HG02678 (cell line): Measurements from ENCODE around the gene ILK.

Experiments
- ATAC-seq: cut with Tn5 transposase; IDR thresholded peaks from one replicate; pipeline ENCODE4 v1.9.1; 2021; ENCODE audit warnings: mild to moderate bottlenecking, moderate library complexity; ENCODE audit not compliant: unreplicated experiment

The ILK gene

DNA sequence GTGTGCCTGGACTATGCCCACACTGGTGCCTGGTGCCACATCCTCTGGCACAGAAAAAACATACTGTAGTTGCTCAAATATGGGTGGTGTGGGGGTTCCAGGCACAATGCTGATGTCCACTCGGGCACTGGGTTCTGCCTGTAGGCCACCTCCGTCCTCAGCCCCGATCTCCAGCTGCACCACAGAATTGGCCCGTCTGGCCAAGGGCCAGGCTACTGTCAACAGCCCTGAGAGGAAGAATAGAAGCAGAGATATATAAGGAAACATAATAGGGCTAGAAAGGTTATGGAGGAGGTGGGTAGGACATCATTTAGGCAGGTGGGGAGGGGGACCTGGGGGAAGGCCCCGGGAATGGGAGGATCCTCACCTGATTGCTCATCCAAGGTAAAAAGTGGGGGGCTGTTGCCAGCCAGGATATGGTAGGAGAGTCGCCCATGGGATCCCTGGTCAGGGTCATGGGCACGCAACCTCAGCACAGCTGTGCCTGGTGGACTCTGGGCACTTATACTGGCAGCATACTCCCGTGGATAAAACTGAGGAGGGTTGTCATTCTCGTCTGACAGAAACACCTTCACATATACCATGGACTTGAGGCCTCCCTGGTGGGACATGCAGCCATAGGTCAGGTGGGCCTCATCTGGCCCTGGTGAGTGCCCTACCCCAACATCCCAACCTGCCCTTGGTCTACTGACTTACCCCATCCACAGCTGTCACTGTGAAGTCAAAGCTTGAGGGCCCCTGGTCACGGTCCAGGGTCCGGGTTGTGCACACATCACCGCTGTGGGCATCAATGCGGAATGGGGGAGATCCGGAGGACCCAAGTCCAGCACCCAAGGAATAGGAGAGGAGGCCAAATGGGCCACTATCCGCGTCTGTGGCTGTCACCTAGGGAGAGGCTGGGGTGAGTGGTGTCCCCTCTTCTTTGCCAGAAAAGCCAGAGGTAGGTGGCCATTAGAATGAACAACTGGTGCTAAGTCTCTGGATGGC is 30.1 kb downstream of the ILK start:
- no peak for ATAC-seq

DNA sequence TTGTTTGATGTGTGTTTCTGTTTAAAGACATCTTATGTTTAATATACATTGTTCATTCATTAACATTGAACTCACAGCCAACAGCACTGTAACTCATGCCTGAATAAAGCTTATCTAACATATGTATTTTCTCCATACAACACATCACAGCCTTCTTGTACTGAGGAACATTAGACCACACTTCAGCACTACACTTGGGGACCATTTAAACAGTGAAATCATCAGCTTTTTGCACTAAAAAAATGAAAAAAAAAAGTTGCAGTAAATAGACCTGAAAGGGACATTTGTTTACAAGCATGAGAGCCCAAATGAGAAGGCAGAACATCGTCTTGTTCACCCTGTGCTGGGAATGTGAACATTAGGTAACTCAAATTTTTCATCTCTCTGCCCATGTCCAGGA is 31.0 kb downstream of the ILK start:
- no peak for ATAC-seq

DNA sequence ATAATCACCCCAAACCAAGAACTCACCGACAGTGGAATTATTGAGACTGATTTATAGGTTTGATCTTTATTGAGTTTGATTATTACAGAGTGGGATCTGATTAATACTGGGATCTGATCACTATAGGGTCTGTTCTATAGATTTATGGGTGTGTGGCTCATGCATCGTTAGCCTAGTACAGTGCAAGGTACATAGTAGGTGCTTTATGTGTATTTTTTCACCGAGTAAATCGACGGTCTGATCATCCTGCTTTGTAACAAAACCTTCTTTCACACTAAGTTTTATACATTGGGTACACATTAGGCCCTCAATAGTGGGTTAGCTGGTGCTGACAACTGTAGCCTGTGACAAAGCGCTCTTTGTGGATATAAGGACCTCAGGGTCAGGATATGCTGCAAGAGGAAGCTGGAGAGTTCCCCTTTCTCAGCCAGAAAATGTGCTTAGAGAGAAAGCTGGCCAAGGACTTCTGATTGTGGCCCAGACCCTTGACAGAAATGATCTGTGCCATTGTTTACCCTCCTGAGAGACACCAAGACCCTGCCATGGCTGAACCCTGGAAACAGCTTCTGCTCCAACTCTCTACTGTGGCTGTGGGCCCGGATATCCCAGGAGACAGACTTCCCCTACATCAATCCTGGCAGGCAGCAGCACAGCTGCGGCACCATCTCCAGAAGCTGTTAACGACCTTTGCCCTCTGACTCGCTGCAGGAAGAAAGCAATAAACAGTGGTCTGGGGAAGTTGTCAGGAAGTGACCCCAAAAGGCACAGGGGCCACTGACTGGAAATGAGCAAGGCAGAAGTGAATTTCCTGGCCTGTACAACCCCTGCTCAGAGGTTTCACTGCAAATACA is 31.7 kb downstream of the ILK start:
- ATAC-seq: no peak

DNA sequence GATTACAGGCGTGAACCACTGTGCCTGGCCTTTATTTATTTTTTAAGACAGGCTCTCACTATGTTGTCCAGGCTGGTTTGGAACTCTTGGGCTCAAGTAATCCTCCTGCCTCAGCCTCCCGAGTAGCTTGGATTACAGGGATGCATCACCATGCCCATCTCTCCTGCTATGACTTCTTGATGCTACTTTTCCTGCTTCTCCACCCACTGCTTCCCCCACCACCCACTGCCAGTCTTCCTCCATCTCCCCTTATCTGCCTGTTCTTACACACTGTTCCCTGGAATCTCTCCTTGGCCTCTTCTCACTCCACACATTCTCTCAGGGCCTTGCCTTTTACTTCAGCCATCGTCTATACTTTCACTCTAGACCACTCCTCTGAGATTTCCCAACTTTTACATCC is 32.9 kb downstream of the ILK start:
- no peak for ATAC-seq

DNA sequence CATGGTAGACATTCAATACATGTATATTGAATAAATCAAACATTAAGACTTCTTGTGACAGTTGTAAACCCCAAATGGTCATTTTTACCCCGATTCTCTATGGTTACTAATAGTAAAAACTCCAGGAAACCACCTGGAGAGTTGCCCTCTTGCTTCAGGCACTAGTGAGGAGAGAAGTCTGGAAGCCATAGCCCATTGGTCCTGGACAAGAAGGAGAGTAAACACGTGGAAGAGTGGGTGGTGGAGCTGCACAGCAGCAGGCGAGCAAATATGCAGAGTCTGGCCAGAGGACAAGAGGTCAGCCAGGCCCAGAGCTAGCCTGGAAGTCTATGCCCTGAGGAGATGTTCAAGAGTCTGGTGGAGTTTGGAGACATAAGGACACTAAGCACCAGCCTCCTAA is 34.3 kb downstream of the ILK start:
- no peak for ATAC-seq

DNA sequence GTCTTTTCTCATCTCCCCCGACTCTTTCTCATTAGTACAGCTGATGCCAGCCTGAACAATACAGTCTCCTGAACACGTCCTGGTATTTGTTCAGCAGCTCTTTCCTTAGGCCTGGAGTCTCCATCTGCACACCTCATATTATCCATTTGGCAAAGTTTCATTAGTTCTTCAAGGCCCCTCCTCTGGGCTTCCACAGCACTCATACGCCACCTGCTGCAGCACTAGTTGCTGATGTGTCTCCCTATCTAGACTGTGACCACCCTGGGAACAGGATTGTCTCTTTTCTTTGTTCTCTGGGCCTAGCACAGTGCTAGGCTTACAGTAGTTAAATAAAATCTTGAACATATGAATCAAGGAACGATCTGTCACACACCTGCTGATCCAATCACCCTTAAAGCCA is 34.9 kb downstream of the ILK start:
- ATAC-seq: no peak

DNA sequence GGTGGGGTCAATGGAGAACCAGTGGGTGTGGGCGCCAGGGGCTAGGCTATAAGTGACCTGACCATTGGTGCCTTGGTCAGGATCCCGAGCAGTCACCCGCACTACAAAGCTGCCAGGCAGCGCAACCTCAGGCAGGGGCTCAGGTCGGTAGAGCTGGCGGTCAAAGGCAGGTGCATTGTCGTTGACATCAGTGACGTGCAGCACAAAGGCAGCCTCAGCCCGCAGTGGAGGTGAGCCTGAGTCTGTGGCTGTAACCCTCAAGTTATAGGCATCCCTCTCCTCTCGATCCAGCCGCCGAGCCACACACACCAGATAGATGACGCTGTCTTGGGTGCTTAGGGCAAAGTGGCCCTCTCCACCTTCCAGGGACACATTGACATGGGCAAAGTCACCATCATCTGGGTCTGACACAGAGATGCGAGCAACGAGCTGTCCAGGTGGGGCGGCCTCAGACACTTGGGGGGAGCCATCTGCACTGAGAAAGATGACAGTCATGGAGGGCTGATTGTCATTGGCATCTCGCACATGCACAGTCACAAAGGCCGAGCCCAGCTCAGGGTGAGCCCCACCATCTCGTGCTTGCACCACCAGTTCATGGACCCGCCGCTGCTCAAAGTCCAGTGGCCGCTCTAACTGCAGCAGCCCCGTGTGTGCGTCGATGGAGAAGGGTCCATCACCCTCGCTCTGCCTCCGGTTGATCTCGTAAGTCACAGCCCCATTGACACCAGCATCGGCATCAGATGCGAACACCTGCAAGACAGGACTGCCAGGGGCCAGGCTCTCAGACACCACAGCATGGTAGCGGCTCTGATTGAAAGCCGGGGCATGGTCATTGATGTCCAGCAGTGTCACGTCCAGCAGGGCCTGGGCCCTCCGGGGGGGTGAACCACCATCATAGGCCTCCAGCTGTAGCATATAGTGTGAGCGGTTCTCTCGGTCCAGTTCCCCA is 36.7 kb downstream of the ILK start:
- ATAC-seq: no peak

DNA sequence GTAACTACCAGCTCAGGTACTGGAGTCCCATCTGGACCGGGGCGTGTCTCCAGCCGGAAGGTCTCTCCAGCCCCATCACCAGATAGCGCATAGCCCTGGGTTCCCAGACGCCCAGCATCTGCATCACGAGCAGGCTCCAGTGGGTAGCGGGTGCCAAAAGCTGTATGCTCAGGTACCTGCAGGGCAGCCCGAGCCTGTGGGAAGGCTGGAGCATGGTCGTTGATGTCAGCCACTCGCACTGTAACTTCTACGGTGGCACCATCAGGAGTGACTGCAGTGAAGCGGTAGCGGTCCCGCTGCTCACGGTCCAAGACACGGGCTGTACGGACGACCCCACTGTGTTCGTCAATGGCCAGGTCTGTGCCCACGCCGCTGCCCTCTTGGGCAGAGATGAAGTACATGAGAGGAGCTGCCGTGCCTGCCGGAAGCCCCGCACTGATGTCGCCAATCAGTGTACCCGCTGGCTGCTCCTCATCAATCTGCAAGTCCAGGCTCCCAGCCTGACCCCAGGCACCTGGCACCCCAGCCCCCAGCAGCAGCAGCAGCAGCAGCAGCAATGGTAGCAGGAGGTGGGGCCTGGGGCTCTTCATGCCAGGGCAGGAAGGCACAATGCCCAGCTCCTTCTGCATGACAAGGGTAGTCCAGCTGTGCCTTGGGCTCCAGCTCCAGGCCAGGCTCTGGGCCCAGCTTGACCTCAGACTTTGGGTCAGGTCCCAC is 37.6 kb downstream of the ILK start:
- no peak for ATAC-seq

DNA sequence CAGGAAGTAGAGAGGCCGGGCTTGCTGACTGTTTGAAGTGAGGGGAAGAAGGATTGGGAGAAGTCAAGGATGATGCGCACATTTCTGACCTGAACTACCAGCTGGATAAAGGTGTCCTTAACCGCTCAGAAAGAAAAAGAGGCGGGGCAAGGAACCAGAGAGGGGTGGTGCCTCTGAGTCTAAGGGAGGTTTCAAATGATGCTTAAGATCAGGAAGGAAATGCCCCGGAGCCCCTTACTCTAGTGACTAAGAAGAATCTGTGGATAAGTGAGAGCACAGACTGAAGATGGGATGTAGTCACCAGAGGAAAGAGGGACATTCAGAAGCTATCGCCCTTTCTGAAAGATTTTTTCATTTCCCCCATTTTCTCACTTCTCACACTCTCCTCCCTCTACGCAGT is 39.4 kb downstream of the ILK start:
- ATAC-seq: no peak

DNA sequence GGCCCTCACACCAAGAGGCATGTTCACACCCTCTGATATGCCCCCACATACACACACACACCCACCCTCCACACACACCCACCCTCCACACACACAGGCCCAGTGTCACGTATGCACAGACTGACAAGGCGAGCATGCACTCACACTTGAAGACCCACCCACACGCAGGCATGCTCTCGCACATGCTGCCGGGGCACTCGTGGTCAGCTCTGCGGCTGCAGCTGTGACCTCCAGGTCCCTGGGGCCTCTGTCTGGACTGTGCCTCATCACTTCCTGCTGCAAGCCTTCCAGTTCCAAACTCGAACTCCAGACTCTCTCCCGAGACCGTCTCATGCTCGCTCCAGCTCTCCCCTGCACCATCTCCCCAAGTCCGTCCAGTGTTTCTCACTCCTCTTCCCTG is 42.5 kb downstream of the ILK start:
- ATAC-seq: no peak

DNA sequence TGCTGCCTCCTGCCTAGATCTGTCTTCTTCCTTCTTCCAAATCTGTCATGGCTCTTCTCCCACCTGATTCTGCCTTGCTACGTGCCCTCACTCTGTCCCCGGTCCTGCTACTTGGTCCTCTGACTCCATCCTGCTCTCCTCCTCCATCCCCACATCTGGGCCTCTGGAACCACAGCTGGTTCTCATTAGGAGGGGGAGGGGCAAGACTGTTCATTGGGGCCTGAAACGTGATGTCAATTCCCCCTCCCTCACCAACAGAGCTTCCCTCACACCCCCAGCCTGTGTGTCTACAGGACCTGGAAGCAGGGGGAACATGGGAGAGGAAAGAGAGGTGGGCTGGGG is 43.0 kb downstream of the ILK start:
- peak; percentile 11 for ATAC-seq

DNA sequence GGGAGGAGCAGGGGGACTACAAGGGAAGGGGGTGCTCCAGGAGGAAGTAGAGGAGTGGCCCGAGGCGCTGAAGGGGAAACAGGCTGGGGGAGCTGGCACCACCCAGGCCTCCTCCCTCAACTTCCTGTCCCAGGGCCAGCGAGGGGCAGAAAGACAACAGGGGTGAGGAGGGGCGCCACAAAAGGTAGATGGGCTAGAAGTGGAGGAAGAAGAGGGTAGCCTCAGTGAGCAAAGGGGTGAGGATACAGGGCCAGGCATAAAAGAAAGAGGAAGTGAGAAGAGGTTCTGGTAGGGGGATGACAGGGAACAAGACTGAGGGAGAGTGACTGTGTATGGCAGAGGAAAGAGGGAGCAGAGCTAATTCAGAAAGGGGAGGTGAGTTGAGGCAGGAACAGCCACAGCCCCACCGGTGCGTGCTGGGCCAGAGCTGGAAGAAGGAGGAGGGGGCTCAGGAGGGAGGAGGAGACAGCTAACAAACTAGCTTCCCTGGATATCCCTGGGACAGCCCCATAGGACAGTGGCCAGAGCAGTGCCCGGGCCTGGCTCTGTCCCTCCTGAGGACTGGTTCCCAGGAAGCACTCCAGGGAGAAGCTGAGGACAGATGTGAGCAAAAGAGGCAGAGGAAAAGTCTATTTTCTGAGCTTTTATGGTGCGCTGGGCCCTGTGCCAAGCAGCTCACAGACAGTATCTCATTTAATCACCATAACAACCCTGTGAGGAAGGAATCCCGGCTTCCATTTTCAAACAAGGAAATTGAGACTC is 43.5 kb downstream of the ILK start:
- ATAC-seq: peak; percentile 94

DNA sequence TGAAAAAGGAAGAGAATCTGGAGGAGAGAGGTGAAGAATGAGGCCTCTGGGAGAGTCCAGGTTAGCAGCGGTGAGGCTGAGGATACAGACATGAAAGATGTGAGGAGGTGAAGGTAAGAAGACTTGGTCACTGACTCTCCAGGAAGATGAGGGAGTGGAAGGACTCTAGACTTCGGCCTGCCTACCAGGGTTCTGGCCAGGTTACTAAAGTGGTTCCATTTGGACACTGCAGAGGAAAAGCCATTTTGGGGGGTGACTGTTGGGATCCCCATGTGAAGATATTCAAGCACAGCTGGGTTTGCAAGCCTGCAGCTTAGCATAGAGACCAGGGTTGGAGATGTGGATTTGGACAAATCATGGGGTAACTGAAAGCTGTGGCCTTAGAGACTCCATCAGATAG is 44.3 kb downstream of the ILK start:
- ATAC-seq: no peak

DNA sequence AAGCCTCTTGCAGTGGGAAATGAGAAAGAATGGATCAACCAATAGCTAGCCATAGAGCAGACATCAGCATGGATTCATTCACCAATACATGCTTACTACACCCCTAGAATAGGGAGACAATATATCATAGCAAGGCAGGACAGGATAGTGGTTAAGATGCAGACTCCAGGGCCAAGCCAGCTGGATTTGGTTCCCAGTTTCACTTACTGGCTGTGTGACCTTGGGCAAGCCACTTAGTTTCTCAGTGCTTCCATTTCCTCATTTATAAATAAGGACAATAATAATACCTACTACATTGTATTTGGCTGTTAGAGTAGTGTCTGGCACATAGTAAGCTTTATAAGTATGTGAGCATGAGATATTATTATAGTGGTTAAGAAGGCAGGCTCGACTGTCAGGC is 44.9 kb downstream of the ILK start:
- ATAC-seq: no peak

DNA sequence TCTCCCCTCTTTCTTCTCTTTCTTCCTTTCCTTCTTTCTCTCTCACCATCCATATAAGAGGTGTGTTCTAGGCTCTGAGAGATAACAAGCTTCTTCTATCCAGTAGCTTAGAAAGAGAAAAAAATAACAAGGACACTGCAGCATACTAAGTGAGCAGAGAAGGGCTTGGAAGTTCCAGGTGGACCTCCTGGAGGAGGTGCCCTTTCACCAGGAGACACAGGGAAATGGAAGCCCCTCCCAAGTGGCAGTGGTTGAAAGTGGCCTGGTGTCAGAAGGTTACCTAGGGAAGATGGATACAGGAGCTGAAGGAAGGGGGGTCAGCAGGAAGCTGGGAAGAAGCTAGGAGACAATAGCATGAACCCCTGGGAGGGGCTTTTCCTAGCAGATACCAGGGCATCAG is 46.5 kb downstream of the ILK start:
- ATAC-seq: no peak

DNA sequence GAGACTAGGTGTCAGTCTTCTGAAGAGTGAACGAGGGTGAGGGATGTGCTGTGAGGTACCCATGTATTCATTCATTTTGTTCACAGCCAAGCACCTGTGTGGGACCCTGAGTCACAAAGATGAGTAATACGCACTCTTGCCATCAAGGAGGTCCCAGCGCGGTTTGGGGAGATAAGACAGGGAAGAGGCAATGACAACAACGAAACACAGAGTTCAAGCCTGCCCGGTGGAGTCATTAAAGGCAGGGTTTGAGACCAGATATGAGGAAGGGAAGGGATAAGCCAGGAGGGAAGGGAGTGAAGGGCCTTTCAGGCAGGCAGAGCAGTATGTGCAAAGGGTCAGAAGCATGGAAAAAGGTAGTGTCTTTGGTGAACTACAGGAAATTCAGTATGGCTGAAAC is 47.4 kb downstream of the ILK start:
- ATAC-seq: no peak

DNA sequence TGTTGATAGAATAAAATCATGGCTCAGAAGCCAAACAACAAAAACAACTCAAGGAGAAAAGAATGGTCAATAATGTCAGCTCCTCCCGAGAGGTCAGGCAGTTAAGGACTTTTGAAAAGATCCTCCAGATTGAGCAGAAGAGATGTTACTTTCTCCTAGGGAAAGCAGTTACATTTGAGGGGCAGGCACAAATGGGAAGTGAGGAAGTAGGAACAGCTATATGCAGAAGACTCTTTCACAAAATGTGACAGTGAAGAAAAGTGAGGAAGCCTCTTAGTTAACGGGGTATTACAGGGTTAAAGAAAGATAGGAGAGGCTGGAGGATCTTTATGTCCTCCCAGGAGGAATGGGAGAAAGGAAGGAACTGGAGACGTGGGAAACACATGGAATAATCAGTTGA is 48.6 kb downstream of the ILK start:
- no peak for ATAC-seq

DNA sequence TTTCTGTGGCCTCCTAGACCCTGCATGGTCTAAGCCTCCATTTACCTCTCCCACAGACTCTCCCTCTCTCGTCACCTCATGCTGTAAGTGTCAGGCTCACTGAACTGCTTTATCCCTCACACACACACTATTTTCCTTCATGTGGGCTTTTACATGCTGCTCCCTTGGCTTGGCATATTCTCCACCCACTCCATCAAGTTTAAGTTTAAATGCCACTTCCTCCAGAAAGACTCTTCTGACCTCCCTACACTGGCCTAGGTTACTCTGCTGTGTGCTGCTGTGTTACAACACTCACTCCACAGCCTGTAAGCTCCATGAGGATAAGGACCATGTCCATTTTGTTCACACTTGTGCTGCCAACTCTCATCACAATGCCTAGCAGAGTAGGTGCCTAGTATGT is 49.5 kb downstream of the ILK start:
- no peak for ATAC-seq

DNA sequence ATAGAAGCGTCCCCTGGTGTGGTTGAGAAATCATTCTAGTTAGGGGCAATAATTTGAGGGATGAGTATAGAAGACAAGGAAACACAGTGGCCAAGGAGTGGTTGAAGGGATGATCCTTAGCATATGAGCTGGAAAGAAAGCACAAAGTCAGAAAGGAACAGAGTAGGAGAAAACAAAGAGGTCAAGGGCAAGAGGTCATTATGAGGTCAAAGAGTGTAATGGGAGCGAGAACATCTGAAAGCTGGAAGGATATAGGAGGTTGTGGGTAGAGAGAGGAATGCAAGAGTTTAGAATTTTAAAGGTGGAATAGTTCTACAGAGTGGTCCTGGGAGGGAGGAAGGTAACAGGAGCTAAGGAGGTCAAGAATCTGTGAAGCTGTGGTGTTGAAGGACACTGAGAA is 50.1 kb downstream of the ILK start:
- no peak for ATAC-seq
